Urinary bladder (tissue), 4 donors: ENCODE results near the gene HTR1E. TPM values are rescaled to one million over a fixed set of nuclear protein-coding genes. Genes with fewer than 3 reads are reported as not detected.
A peak's percentile ranks its signal among the peaks of the same experiment; 100 is the strongest.

Experiments used
- DNase-seq: peaks from one replicate; pipeline ENCODE4 v3.0.0-alpha.2; 2015; ENCODE audit errors: extremely low spot score
- H3K27ac ChIP-seq: one replicate; pipeline ENCODE4 v1.5.1; 2013; ENCODE audit warnings: low read depth, mild to moderate bottlenecking, moderate library complexity
- H3K36me3 ChIP-seq: one replicate; pipeline ENCODE4 v1.6.1; 2013; ENCODE audit warnings: mild to moderate bottlenecking, moderate library complexity; ENCODE audit not compliant: insufficient read depth
- H3K4me1 ChIP-seq: one replicate; pipeline ENCODE4 v1.6.1; 2013; ENCODE audit warnings: mild to moderate bottlenecking, moderate library complexity; ENCODE audit not compliant: insufficient read depth
- H3K4me3 ChIP-seq: one replicate; pipeline ENCODE4 v1.5.1; 2013; ENCODE audit warnings: low read depth, low read length
- WGBS: extraction: QIAGEN DNeasy Blood & Tissue Kit; methylation state at CpG from one replicate; pipeline ENCODE4 v1.1.7; 2013; 5-methylcytosine and 5-hydroxymethylcytosine counted together
- polyA plus RNA-seq: library from polyadenylated mRNA; stranded (reverse); fragments of 200-250 nt; gene quantifications from one replicate; pipeline ENCODE4 v1.2.3, GENCODE V29; 2013
- total RNA-seq: library from RNA; depleted of rRNA; stranded (reverse); fragments of >200 nt; gene quantifications from one replicate; pipeline ENCODE4 v1.2.3, GENCODE V29; 2014
- donor health status: healthy with polysubstance abuse.
- donor health status: healthy.

The HTR1E gene
- total and polyA plus RNA-seq, 2 donors: 0.26 TPM; not detected in 1

DNA sequence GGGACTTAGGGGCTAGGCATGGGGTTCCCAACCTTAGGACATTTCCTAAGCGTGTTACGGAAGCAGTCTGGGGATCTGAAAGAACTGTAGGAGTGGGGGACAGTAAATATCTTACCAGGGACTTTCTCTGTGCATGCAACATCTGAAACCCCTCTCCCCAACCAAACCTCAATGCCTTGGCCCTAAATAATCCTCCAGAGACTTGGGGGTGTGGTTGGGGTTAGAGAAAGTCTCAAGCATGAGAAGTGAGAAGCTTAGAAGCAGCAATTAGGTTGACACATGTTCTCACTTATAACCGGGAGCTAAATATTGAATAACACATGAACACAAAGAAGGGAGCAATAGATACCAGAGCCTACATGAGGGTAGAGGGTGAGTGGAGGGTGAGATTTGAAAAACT, 74.7 kb downstream of the HTR1E start:
- no peak overlapping the region for H3K27ac ChIP-seq
- H3K4me1 ChIP-seq: no peaks in the 10 kb centered on the region
- WGBS: 90% methylated on average over 3 of the region's 3 CpGs
- no peak for DNase-seq
- H3K36me3 ChIP-seq: no peaks in the 10 kb centered on the region
- no peak overlapping the region for H3K4me3 ChIP-seq

DNA sequence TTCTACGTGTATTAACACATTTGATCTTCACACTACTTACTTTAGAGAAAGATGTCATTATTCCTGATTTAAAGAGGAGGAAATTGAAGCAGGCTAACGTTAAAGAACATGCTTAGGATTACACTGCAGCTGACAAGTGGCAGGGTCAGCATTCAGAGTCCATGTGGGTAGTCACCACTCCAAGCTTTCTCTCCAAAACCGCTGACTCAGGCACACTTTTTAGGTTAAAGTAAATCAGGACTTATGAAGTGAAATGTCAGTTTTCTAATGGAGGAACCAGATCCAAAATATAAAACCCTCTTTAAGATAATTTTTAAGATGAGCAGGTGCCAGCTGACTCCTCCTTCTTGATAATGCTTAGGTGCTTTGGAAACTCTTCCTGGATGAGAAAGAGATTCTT, 75.4 kb downstream of the HTR1E start:
- 57% methylated on average over 3 of the region's 3 CpGs for WGBS

DNA sequence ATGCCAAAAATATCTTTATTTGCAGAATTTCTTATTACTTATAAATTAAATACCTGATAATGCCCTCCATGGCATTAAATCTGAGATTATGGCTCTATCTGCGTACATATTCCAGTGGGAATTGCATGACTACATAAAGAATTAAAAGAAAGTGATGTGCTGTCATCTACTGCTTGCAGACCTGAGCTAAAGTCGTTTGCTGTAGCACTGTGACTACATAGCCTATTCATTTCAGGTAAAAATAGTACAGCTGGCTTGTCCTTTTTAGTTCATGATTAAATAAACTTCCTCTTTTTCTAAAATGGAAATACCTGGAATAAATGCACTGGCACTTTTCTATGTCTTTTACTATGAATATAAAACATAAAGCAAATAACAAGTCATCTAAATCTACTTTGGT, 79.4 kb downstream of the HTR1E start:
- no peak overlapping the region for H3K4me3 ChIP-seq
- no peak for DNase-seq
- no peaks in the 10 kb centered on the region for H3K4me1 ChIP-seq
- no peaks in the 10 kb centered on the region for H3K36me3 ChIP-seq
- WGBS: 70% methylated on average over 2 of the region's 2 CpGs
- no peak overlapping the region for H3K27ac ChIP-seq

More for the DNA sequence above, 75.4 kb downstream of the HTR1E start:
- Histone ChIP-seq H3K4me3 (no peak overlapping the region), H3K4me1 (no peaks in the 10 kb centered on the region), H3K36me3 (no peaks in the 10 kb centered on the region), H3K27ac (no peak overlapping the region)
- DNase-seq: no peak

DNA sequence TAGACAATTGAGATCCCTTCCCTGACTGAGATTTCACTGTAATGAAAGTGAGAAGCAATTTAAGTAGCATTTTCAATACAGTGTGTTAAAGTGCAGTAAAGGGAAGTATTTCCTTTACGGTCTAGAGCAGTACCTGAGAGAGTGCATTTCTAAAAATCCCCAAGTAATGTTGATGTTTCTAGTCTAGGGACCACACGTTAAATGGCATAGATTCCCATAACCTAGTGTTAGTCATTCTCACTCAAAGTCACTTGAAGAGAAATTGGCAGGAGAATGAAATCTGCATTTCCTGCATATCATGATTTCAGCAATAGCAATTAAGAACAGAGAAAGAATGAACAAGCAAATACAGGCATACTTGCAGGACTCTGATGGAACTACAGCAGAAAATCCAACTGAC, 89.7 kb downstream of the HTR1E start:
- no peak for DNase-seq
- Histone ChIP-seq H3K4me3 (no peak overlapping the region), H3K36me3 (no peaks in the 10 kb centered on the region), H3K4me1 (no peaks in the 10 kb centered on the region), H3K27ac (no peak overlapping the region)
- WGBS: 63% methylated on average over 2 of the region's 2 CpGs

DNA sequence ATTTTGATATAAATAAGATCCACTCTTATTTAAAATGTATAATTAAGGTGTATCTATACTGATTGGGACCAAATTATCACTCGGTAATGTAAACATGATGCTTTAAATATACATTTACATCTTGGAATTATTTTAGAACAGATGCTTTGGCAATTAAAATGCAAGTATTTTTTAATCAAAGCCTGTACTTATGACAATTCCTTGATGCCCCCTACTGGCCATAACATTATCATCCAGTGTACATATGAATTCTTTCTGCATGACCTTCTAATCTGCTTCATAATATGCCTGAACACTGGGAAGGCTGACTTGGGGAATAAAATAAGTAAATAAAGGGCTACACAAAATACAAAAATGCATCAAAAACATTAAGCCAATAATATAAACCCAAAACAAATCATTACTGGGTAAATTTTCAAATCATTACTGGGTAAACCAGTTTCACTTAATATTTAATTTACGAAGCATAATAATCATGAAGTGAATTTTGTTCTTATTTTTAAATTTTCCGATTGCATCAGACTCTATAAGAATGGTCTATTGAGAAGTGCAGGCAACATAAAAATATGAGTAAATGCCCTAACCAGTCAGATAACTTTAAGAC, 92.5 kb downstream of the HTR1E start:
- DNase-seq: peak; percentile 21
- 63% methylated on average over 3 of the region's 3 CpGs for WGBS
- no peak overlapping the region for H3K27ac ChIP-seq

DNA sequence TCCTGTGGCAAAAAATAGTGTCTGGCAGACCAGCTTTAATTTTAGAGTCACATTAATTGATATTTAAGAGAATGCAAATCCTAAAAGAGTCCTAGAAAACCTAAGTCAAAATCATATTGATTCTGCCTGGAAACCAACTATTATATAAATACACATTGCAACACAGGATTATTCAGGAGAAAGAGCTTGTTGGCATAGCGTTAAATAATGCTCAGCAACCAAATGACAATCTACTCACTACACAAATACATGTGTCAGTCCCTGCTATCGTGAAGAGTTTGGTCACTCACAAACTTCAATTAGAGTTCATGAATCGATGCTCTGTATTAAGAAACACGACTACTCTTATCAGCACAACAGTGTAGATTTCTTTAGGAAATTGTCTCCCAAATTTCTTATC, 103.4 kb downstream of the HTR1E start:
- Histone ChIP-seq H3K4me3 (no peak overlapping the region), H3K4me1 (no peaks in the 10 kb centered on the region), H3K36me3 (no peaks in the 10 kb centered on the region), H3K27ac (no peak overlapping the region)
- no peak for DNase-seq
- 74% methylated on average over 4 of the region's 4 CpGs for WGBS

More for the DNA sequence above, 92.5 kb downstream of the HTR1E start:
- Histone ChIP-seq H3K36me3 (no peaks in the 10 kb centered on the region), H3K4me1 (no peaks in the 10 kb centered on the region), H3K4me3 (no peak overlapping the region)

DNA sequence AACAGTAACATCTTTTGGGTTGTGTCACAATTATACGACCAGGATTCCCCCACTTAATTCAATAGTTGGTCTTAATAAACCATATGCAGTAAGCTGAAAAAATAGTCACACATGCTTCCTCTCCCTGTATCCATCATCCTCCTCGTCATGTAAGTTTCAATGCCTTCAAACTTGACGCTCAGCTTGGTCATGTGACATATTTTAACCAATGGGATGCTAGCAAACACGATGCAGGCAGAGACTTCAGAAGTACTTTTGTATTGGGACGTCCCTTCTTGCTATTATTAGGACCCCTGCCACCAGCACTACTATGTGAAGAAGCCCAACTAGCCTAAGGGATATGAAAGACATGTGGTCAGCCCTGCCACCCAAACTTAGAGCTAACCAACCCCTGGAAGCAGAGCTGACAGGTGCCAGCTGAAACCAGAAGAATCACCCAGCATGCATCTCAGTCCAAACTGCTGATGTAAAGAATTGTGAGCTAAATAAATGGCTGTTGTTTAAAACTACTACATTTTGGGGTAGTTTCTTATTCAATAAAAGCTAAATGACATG, 108.3 kb downstream of the HTR1E start:
- no peaks in the 10 kb centered on the region for H3K4me1 ChIP-seq
- no peak overlapping the region for H3K27ac ChIP-seq
- WGBS: 63% methylated on average over 5 of the region's 5 CpGs
- no peak overlapping the region for H3K4me3 ChIP-seq
- no peaks in the 10 kb centered on the region for H3K36me3 ChIP-seq
- no peak for DNase-seq

DNA sequence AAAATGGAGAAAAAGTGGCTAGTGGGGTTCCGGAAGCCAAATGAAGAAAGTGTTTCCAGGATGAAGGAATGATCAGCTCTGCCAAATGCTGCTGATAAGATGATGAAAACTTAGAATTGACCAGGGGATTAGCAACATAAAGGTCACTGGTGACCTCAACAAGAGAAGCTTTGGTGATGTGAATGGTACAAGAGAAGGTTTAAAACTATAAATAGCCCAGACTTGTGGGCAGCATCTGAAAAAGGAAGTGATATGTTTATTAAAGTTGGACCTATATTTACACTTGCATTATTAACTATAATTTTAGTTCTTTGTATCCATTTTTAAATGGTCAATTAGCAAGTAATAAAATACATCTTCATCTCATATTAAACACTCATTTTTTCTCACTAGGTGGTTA, 112.5 kb downstream of the HTR1E start:
- no peaks in the 10 kb centered on the region for H3K4me1 ChIP-seq
- no peak overlapping the region for H3K27ac ChIP-seq
- no peak overlapping the region for H3K4me3 ChIP-seq
- no peaks in the 10 kb centered on the region for H3K36me3 ChIP-seq
- no peak for DNase-seq
- WGBS: 92% methylated on average over 1 of the region's 1 CpG

DNA sequence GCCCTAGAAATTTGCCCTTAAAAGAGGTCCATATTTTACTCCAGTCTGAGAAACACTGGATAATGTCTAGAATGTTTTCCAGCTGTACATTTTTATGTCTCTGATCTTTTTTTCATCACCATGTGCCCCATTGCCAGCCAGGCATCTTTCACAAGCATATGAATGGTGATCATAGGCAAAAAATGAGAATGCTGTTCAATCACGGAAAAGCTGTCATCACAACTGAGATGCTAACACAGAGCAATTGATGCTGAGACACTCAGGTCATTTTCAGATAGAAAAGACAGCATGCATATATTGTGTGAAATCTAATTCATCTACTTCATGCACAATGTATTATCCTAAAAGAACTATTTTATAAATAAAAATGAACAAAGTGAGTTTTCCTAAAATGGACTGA, 116.0 kb downstream of the HTR1E start:
- no peak for DNase-seq
- 71% methylated on average over 1 of the region's 1 CpG for WGBS

DNA sequence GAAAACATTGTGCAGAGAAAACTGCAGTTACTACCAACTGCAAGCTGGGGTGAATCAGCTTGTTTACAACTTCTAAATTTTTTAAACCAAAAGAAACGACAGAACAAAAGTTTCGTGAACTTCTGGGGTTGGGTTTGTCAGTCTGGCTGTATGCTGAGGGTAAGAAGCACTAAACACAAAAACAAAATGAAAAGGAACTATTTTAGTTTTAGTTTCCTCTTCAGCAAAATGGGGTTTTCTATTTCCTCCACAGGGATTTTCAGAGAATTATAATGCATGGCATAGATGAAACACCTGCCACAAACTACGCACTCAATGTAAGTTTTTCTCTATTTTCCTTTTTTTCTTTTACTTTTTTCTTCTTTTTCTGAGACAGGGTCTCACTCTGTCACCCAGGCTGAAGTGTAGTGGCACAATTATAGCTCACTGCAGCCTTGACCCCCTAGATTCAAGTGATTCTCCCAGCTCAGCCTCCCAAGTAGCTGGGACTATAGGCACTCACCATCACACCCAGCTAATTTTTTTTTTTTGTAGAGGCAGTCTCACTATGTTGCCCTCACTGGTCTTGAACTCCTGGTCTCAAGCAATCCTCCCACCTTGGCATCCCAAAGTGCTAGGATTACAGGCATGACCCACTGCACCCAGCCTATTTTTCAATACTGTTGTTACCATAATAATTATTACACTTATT, 117.0 kb downstream of the HTR1E start:
- DNase-seq: no peak
- Histone ChIP-seq H3K4me1 (no peaks in the 10 kb centered on the region), H3K36me3 (no peaks in the 10 kb centered on the region), H3K4me3 (no peak overlapping the region), H3K27ac (no peak overlapping the region)
- 70% methylated on average over 3 of the region's 3 CpGs for WGBS

More for the DNA sequence above, 116.0 kb downstream of the HTR1E start:
- Histone ChIP-seq H3K4me3 (no peak overlapping the region), H3K4me1 (no peaks in the 10 kb centered on the region), H3K36me3 (no peaks in the 10 kb centered on the region), H3K27ac (no peak overlapping the region)

DNA sequence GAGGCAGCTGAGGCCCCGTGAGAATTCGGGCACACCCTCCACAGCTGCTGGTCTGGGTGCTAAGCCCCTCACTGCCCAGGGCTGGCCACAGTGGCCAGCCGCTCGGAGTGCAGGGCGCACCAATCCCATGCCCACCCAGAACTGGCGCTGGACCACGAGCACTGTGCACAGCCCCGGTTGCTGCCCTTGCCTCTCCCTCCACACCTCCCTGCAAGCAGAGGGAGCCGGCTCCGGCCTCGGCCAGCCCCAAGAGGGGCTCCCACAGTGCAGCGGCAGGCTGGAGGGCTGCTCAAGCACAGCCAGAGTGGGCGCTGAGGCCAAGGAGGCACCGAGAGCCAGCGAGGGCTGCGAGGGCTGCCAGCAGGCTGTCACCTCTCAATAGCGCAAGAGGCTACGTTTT, 122.6 kb downstream of the HTR1E start:
- WGBS: 93% methylated on average over 18 of the region's 18 CpGs
- Histone ChIP-seq H3K4me3 (no peak overlapping the region), H3K27ac (no peak overlapping the region), H3K4me1 (no peaks in the 10 kb centered on the region), H3K36me3 (no peaks in the 10 kb centered on the region)
- no peak for DNase-seq

DNA sequence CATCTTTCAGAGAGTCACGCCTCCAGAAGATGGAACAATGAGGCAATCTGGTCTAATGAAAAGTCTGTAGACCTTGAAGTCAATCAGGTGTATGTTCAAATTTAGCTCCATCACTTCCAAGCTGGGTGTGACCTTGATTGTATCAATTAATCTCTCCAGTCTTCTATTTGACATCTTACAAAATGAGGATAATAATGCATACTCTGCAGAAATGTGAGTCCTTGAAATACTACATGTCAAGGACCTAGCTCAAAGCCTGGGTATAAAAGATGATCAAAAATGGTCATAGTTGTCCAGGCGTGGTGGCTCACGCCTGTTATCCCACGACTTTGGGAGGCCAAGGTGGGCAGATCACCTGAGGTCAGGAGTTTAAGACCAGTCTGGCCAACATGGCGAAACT, 127.8 kb downstream of the HTR1E start:
- Histone ChIP-seq H3K4me3 (no peak overlapping the region), H3K27ac (no peak overlapping the region), H3K36me3 (no peaks in the 10 kb centered on the region), H3K4me1 (no peaks in the 10 kb centered on the region)
- 78% methylated on average over 5 of the region's 5 CpGs for WGBS
- DNase-seq: no peak
